Suprapubic skin (tissue), 2 donors: ENCODE results near the gene MRPL16.

Experiments
- EP300 ChIP-seq: sonication (generic); formaldehyde crosslinking; IDR thresholded peaks from one replicate; pipeline ENCODE4 v1.6.1; 2017; ENCODE audit warnings: antibody characterized with exemption
- POLR2A ChIP-seq, 2 donors: fragments of 450-650 bp; IDR thresholded peaks; one replicate each; pipeline ENCODE4 v1.6.1; 2017; ENCODE audit warnings: antibody characterized with exemption in 2 of 2, mild to moderate bottlenecking in 2 of 2, moderate library complexity in 2 of 2

DNA sequence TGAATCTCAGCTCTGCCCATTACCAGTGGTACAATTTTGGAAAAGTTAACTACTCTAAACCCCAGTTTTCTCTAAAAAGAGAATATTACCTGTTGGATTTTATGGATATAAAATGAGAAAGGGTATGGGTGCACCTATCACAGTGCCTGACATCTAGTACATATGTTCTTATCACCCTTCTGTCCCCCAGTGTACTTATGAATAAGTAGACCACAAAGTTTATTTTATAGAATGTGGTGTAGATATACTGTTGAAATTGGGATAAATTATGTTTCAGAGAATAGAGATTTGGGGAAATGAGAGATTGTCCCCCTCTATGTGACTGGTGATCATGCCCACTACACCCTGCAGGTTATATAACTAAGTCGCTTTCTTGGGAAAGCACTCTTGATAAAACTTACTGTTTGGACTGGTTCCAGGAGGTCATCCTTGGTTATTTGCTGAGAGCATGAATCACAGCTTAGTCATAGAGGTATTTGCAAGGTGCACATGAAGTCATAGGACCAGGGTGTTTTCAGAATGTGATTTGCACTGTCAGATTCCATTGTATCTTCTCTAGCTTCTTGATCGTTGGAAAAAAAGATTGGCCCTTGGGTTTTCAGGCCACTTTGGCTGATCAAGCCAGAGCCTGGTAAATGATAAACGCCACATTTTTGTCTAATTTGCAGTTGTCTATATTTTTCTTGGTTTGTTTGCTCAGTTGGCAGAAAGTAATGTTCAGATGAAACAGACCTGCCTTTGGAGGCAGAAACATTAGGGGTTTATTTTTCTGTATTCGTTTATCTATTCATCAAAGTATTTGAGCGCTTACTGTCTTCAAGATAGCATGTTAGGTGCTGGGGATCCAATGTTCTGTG lies 34.1 kb downstream of the MRPL16 start:
- TF ChIP-seq EP300 (no peak), POLR2A (IDR thresholded peaks at IDR 0.05) (no peak)
